Lower leg skin (tissue), 3 donors: ENCODE measurements around the gene CTDSP2.

Source experiments
- POLR2A ChIP-seq, 2 donors: fragments of 450-650 bp; IDR thresholded peaks; one replicate each; pipeline ENCODE4 v1.6.1; 2016 to 2017; ENCODE audit warnings: antibody characterized with exemption in 2 of 2, mild to moderate bottlenecking in 1 of 2, moderate library complexity in 1 of 2
- TF ChIP-seq, protein P1 (sequence below), 3 donors: fragments of 450-650 bp; IDR thresholded peaks; one replicate each; pipeline ENCODE4 v1.5.1; 2016; ENCODE audit warnings: antibody characterized with exemption in 3 of 3, mild to moderate bottlenecking in 3 of 3, moderate library complexity in 2 of 3

DNA sequence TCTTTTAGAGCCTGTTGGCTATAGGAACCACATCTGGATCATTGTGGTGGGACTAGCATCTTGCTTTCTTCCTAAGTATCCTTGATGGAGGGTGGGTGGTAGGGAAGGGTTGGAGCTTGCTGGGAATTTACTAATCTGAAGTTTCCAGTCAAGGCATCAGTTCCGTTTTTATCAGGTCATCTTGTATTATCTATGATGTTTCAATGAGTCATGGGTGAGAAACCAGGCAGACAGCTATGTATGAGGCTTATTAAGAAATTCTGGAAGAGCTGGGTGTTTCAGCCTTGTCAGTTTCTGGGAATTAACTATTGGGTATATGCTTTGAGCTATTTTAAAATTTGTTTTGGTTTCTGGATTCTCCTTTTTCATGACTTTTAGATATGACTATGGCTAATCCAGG lies 52.6 kb downstream of the CTDSP2 start:
- TF ChIP-seq, protein P1, sequence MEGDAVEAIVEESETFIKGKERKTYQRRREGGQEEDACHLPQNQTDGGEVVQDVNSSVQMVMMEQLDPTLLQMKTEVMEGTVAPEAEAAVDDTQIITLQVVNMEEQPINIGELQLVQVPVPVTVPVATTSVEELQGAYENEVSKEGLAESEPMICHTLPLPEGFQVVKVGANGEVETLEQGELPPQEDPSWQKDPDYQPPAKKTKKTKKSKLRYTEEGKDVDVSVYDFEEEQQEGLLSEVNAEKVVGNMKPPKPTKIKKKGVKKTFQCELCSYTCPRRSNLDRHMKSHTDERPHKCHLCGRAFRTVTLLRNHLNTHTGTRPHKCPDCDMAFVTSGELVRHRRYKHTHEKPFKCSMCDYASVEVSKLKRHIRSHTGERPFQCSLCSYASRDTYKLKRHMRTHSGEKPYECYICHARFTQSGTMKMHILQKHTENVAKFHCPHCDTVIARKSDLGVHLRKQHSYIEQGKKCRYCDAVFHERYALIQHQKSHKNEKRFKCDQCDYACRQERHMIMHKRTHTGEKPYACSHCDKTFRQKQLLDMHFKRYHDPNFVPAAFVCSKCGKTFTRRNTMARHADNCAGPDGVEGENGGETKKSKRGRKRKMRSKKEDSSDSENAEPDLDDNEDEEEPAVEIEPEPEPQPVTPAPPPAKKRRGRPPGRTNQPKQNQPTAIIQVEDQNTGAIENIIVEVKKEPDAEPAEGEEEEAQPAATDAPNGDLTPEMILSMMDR (IDR thresholded peaks at IDR 0.05): no peak
- TF ChIP-seq POLR2A (IDR thresholded peaks at IDR 0.05): no peak
